ENCODE results near the gene MBIP.

GRCh38 chr14:36361210-36361853 lies 40.9 kb upstream of the MBIP start:
- TF ChIP-seq, protein P1, sequence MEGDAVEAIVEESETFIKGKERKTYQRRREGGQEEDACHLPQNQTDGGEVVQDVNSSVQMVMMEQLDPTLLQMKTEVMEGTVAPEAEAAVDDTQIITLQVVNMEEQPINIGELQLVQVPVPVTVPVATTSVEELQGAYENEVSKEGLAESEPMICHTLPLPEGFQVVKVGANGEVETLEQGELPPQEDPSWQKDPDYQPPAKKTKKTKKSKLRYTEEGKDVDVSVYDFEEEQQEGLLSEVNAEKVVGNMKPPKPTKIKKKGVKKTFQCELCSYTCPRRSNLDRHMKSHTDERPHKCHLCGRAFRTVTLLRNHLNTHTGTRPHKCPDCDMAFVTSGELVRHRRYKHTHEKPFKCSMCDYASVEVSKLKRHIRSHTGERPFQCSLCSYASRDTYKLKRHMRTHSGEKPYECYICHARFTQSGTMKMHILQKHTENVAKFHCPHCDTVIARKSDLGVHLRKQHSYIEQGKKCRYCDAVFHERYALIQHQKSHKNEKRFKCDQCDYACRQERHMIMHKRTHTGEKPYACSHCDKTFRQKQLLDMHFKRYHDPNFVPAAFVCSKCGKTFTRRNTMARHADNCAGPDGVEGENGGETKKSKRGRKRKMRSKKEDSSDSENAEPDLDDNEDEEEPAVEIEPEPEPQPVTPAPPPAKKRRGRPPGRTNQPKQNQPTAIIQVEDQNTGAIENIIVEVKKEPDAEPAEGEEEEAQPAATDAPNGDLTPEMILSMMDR (IDR thresholded peaks at IDR 0.05; ENCODE audit: borderline replicate concordance, extremely low read depth, low read length, poor library complexity, severe bottlenecking): no peak
- no peak for TF ChIP-seq EZH2 (IDR thresholded peaks at IDR 0.05; ENCODE audit: borderline replicate concordance, low read depth, low read length, severe bottlenecking)

All from DND-41 (cell line).